H54 (cell line): ENCODE data around the gene CEP128.
A peak's percentile ranks its signal among the peaks of the same experiment; 100 is the strongest.

Source experiments
- DNase-seq: peaks from one replicate; pipeline ENCODE4 v3.0.0; 2011; ENCODE audit warnings: low spot score, mixed read lengths; ENCODE audit not compliant: insufficient read length
- FAIRE-seq: peaks from 3 replicates; lab custom pipeline; 2011; peaks lifted over from hg19 to GRCh38; lab: Jason Lieb, UNC
- POLR2A ChIP-seq: IDR thresholded peaks from 2 replicates; pipeline ENCODE4 v1.6.1; 2011; ENCODE audit warnings: low read depth, mild to moderate bottlenecking, low read length

CEP128 gene

DNA sequence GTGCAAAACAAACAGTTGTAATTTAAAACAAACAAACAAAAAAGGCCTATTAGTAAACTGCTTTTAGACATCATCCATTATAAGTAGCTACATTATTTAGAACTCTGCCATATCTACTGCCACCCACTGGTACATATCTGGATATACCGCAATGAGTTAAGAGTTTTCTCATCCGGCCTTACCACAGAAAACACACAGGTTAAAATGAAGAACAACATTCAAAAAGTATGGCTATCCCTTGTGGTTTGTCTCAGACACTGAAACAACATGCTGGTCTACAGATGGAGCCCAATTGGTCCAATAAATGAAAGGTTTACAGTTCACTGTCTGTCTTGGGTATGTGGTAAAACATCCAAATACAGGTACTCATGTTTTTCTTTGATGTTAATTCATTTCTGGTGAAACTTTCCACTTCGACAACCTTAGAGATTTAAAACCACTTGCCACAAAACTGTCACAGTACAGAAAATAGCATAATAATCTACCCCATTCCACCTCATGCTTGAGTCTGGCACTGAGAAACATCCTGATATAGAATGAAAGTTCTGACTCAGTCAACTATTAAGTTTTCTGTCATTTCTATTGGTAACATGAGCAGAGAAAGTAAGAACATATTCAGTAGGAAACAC lies 354.3 kb downstream of the CEP128 start:
- no peak for TF ChIP-seq POLR2A
- FAIRE-seq: no peak
- no peak for DNase-seq

DNA sequence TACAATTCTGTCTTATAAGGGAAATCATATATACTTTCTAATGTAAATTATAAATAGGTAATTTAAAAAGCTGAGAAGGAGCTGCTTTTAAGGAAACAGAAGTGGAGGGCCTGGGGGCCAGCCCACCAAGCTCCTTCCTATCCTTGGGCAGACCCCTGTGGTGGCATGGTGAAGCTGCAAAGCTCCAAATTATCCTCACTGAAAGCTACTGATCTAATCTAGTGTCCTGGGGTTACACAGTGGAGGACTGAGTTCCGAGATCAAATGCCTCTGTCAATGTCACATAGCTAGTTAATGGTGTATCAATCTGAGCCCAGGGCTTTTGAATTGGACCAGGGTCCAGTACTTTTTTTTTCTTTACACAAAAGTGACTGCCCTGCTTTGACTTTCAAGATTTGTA lies 355.4 kb downstream of the CEP128 start:
- FAIRE-seq (no peak), DNase-seq (no peak)
- no peak for TF ChIP-seq POLR2A

DNA sequence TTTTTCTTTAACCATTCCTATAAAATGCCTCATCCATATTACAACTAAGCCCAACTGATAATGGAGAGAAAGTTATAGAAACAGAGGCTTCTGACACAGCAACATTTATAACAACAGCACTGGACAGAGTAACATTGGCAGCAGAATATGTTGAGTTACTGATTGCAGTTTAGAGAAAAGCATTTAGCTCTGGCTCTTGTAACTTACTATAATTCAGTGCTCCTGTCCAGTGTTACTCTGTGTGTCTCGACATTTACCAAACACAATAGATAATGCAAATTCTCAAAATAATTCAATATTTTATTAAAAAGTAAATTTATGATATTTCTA lies 356.1 kb downstream of the CEP128 start:
- FAIRE-seq (no peak), DNase-seq (no peak)
- TF ChIP-seq POLR2A: no peak

DNA sequence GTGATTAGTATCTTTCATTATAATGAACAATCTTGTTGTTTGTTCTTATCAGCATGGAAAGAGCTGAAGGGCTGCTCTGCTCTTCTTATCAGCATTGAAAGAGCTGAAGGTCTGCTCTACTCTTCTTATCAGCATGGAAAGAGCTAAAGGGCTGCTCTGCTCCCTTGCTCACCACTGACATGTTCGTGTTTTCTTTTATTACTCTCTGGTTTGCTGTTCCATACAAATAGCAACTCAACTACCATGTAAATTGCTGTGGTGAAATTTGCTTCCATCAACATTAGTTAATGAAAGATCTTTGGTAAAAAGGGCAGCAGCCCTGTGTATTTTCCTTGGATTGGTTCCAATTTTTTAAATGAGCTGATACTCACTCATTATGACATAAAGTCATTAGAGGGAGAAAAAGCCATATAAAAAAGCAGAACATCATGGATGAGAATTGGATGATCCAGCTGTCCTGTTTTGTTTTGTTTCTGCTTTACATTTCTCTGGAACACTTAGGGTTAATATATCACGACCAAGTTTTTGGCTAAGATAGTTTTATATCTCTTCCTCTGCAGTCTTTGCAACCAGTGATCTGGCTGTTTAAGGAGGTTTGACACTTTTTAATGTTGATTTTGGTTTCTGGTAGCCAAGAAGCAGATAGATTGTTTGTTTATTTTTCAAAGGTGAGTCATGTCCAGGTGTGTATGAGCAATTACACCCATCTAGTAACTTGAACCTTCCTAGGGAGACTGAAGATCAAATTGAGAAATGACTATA lies 356.6 kb downstream of the CEP128 start:
- no peak for DNase-seq
- FAIRE-seq: peak; percentile 11
- no peak for TF ChIP-seq POLR2A

DNA sequence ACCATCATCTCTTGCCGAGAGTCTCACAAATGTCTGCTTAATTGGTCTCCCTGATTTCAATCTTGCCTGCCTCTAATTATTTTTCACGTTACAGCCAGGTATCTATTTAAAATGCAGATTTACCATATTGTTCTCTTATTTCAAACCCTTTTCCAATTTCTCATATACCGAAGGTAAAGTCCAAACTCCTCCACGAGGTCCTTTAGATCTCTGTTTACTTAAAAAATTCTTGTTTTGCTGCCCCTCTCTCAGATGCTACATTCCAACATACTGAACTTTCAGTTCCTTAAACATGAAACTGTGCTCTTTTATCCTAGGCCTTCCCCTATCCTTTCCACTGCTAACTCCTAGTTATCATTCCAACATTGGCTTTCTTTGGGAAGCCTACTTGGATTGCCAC lies 363.9 kb downstream of the CEP128 start:
- FAIRE-seq: no peak

DNA sequence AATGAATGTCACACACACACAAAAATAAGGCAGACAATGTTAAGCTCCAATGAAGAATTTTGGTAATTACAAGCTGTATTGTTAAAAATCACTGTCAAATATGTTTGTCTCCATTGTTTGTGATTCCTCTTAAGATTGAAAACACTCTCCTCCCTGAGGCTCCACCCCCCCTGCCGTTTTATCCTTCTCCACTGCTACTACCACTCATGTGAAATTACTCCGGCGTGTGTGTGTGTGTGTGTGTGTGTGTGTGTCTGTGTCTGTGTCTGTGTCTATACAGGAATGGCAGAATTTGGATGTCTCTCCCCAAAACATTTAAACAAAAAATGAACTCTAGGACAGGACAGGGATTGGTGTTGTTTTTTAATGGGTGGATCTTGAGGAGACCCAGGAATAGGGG lies 365.1 kb downstream of the CEP128 start:
- TF ChIP-seq POLR2A: no peak
- DNase-seq (no peak), FAIRE-seq (no peak)

More for the DNA sequence above, 363.9 kb downstream of the CEP128 start:
- no peak for TF ChIP-seq POLR2A
- DNase-seq: no peak

DNA sequence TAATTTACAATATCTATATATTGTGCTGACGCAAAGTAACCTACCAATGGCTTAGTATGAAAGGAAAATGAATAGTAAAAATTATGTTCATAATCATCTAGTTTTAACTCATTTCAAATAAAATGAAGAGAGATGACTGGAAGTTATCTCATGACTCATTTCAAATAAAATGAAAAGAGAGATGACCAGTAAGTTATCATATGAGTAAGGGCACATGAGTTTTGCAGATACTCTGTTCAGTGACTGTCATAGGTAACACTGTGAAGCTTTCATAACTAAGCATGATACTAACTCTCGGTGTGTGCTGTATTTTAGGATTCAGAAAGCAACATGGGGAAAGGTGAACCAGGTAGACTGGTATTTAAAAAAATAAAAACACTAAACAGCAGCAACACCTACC lies 365.8 kb downstream of the CEP128 start:
- no peak for DNase-seq
- FAIRE-seq: no peak
- no peak for TF ChIP-seq POLR2A

DNA sequence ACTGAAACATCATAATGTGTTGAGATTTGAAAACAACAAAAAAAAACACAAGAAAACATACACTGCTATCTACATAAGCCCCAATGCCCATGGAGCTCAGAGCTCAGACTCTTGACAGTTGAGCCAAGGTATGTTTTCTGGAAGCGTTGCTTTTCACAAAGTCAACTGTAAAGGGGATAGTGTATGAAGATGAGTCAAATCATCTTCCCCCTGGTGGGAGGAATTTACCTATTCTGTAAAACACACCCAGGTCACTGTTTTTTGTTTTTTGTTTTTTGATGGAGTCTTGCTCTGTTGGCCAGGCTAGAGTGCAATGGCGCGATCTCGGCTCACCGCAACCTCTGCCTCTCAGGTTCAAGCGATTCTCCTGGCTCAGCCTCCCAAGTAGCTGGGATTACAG lies 368.9 kb downstream of the CEP128 start:
- no peak for DNase-seq

DNA sequence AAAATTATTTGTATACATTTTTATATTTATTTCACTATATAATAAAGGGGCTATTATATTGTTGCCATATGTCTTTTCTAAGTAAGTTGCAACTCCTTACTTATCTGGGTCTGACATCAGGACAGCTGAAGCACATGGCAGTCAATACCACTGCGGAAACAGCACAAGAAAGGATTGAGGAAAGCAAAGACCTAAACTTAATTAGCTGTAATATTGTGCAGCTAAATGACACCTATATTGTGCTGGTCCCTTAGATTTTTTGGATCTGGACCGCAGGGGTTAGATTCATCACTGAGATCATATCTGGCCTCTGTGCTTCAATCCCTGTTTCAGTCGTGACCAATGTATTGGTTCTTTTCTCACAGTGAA lies 370.6 kb downstream of the CEP128 start:
- no peak for TF ChIP-seq POLR2A
- FAIRE-seq: no peak
- no peak for DNase-seq

More for the DNA sequence above, 368.9 kb downstream of the CEP128 start:
- no peak for TF ChIP-seq POLR2A
- no peak for FAIRE-seq

DNA sequence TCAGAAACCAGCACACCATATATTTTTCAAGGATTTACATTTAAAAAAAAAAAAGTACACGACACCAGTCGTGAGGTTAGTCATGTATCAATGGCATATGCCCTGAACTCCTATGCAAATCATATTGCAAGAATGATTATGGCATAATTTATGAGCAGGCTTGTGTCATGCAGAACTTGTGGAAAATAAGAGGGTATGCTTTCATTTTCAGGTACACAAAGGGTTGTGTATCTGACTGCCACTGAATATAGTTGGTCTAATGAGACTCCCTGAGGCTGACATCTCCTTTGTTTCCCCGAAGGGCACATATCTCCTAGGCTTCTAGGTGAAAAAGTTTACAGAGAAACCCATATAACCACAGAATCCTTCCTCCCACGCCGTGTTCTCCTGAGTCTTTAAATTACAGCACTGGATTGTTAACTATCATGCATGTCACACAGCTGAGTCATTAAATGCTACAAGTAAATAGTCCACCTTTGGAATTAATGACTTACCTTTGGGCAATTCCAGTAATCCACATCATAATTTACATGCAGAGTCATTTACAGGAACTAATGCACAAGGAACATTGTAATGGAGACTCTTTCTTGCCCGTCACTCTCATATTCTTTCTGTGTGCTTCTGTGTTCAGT lies 373.5 kb downstream of the CEP128 start:
- no peak for TF ChIP-seq POLR2A
- DNase-seq: no peak
- peak; percentile 61 for FAIRE-seq

DNA sequence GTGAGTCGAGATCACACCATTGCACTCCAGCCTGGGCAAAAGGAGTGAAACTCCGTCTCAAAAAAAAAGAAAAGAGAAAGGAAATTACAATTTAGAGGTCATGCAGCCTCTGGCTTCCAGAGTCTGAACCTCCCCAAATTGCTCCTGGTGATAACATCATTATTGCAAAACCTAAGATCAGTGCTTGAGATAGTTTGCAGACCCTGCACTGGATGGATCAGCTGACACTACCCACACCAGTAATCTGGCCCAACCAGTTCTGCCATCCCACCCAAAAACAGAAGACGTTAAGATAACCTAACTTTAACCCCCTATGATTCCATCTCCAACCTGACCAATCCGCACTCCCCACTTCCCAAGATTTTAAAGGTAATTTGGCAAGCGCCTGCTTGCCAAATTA lies 376.5 kb downstream of the CEP128 start:
- TF ChIP-seq POLR2A: no peak
- FAIRE-seq: no peak

DNA sequence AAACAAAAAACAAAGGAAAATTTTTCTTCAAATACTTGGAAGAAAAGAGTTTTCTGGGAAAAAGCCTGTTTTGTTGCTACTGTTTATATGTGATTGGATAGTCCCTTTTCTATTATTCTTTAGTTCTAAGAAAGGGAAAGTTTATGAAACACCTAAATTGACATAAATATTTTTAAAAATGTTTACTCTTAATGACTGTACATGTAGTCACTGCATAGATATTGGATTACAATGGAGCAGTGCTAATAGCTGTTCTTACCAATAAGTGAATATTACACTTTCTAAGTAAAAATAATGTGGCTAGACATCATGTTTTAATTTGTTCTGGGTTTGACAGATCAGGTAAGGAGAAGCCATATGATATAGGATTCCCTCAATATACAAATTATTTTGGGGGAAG lies 377.5 kb downstream of the CEP128 start:
- FAIRE-seq (no peak), DNase-seq (no peak)
- no peak for TF ChIP-seq POLR2A

More for the DNA sequence above, 376.5 kb downstream of the CEP128 start:
- no peak for DNase-seq

DNA sequence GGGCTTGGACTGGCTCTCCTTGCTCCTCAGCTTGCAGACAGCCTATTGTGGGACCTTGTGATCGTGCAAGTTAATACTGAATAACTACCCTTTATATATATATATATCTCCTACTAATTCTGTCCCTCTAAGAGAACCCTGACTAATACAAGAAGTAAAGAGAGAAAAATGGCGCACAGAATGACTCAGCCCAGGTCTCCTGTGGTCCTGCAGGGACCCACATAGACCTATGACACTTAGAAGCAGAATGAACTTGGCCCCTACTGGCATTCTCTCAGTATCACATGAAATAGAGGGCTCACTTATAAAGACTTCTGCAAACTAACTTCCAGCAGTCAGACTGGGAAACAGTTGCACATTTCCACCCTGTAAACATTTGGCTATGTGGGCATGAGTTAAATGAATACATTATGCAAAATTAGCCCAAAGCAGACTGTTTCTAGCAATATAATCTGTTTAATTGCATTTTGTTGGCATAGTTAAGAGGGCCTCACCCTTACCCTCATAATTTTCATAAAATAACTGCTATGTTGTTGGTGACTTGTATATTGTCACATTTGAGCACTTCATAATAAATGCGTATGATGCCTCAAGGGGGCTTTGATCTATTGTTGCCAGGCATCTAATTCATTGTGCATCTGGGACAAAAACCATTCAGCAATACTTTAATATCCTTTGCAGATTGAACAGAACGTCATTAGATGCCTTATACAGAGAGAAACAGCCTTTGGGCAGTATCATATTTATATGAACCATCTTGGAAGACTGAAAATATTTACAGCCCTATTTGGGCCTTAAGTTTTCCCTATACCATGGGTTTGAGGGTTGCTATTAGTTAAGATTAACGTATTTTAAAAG lies 380.5 kb downstream of the CEP128 start:
- DNase-seq: no peak
- FAIRE-seq: no peak
- TF ChIP-seq POLR2A: no peak

DNA sequence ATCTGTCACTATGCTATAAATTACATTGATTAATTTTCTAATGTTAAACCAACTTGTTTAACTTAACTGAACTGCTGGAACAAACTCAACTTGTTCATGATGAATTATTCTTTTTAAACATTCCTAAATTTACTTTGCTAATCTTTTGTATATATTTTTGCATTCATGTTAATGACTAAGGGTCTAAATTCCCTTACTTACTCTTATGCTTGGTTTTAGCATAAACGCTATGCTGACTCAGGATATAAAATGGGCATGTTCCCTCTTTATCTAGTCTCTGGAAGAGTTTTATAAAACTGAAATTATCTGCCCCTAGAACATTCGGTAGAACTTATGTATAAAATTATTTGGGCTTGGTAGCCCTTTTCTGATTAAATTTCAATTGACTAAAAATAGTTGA lies 387.4 kb downstream of the CEP128 start:
- no peak for FAIRE-seq
- no peak for DNase-seq
- no peak for TF ChIP-seq POLR2A
